Caco-2 (cell line): ENCODE results near the gene EPHB2. TPM values are rescaled to one million over a fixed set of nuclear protein-coding genes. Genes with fewer than 3 reads are reported as not detected.
"Not testable (repeated sequence)": the region's sequence is repeated elsewhere in the genome, so short reads cannot be mapped to it uniquely, and the experiment has no call there.

Experiments
- BruUV-seq: library from RNA; stranded (reverse); fragments of 400-500 nt; replicated peaks from 2 replicates; lab custom pipeline; 2021; lab: Mats Ljungman, UMichigan
- CTCF ChIA-PET: fragments of 300-600 bp; sonication (Branson Sonifier 250); formaldehyde crosslinking; loops from one replicate; lab custom pipeline; 2022; ENCODE audit warnings: antibody characterized with exemption; lab: Charles Lee
- POLR2A ChIA-PET: fragments of 300-600 bp; sonication (Branson Sonifier 250); formaldehyde crosslinking; loops from one replicate; lab custom pipeline; 2022; ENCODE audit warnings: antibody characterized with exemption; lab: Charles Lee
- DNase-seq, 2 experiments: peaks; one replicate each; pipeline versions ENCODE4 v3.0.0 to v3.0.0-alpha.2; 2020 to 2022
- H3K27me3 ChIP-seq: replicated peaks from 2 replicates; pipeline ENCODE4 v1.6.0; 2011; ENCODE audit warnings: low read length; ENCODE audit not compliant: control insufficient read depth, insufficient read depth
- H3K36me3 ChIP-seq: 2 replicates; pipeline ENCODE4 v1.5.1; 2011; ENCODE audit warnings: low read length; ENCODE audit not compliant: control insufficient read depth, insufficient read depth
- H3K4me1 ChIP-seq: fragments of 250-450 bp; sonication (Bioruptor Pico); 2 replicates; pipeline ENCODE4 v1.5.1; 2020; ENCODE audit warnings: mild to moderate bottlenecking
- H3K4me3 ChIP-seq: 2 replicates; pipeline ENCODE4 v1.5.1; 2011; ENCODE audit warnings: low read depth, mild to moderate bottlenecking, control low read depth, low read length
- H3K9me3 ChIP-seq: fragments of 250-450 bp; sonication (Bioruptor Pico); 2 replicates; pipeline ENCODE4 v1.5.1; 2020; ENCODE audit warnings: mild to moderate bottlenecking, moderate library complexity
- H3K27ac Mint-ChIP-seq: one replicate; pipeline ENCODE4 v1.8.0; 2022; ENCODE audit warnings: mixed read lengths; ENCODE audit not compliant: unreplicated experiment
- H3K27me3 Mint-ChIP-seq: one replicate; pipeline ENCODE4 v1.8.0; 2022; ENCODE audit warnings: mixed read lengths; ENCODE audit not compliant: insufficient read depth, unreplicated experiment
- H3K36me3 Mint-ChIP-seq: one replicate; pipeline ENCODE4 v1.8.0; 2022; ENCODE audit warnings: mild to moderate bottlenecking, mixed read lengths; ENCODE audit not compliant: insufficient read depth, unreplicated experiment
- H3K4me1 Mint-ChIP-seq: one replicate; pipeline ENCODE4 v1.8.0; 2022; ENCODE audit warnings: low read depth, mixed read lengths; ENCODE audit not compliant: unreplicated experiment
- H3K4me3 Mint-ChIP-seq: one replicate; pipeline ENCODE4 v1.8.0; 2022; ENCODE audit warnings: mild to moderate bottlenecking, moderate library complexity, mixed read lengths; ENCODE audit not compliant: unreplicated experiment
- H3K9me3 Mint-ChIP-seq: one replicate; pipeline ENCODE4 v1.8.0; 2022; ENCODE audit warnings: mixed read lengths; ENCODE audit not compliant: unreplicated experiment
- intact Hi-C: fragments of 100-400 bp; cut with micrococcal nuclease; formaldehyde crosslinking; loops from one replicate; pipeline ENCODE4 v1.10.0; 2022; ENCODE audit not compliant: unreplicated experiment
- total RNA-seq: library from RNA; stranded (reverse); gene quantifications from 2 replicates; pipeline ENCODE4 v1.2.3, GENCODE V29; 2022
- TF ChIP-seq, protein P1 (sequence below), 2 experiments: fragments of 200-600 bp in 1 of 2; IDR thresholded peaks; 1 replicate in 1 of 2; 2 replicates in 1 of 2; pipeline versions ENCODE4 v1.5.1 to v1.8.0; 2011 to 2022; ENCODE audit warnings: antibody characterized with exemption in 1 of 2, control low read depth in 1 of 2, inconsistent platforms in 1 of 2, low read depth in 1 of 2, low read length in 1 of 2, mild to moderate bottlenecking in 1 of 2, moderate library complexity in 1 of 2; ENCODE audit not compliant: insufficient read depth in 1 of 2, severe bottlenecking in 1 of 2, unreplicated experiment in 1 of 2

The EPHB2 gene
- total RNA-seq, 1 experiment from 2014 or later, result 30.1 TPM

DNA sequence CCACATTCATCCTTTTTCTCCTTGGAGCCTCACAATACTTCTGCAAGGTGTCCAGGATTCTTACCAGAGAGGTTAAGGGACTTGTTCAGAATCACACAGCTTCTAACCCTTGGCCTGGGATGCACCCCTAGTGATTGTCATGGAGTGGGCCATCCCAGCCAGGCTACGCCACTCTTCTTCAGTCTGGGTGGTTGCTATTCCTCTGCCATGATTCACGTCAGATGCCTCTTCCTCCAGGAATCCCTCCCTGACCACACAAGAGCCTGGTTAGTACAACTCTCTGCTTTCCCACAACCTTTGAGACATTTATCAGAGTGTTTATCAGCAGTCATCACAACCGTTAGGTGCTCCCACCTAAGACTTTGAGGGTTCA, 121.8 kb downstream of the EPHB2 start:
- Mint-ChIP-seq H3K4me1 (peaks cover 9% of the 10 kb centered on the region), H3K27ac (no peak overlapping the region), H3K27me3 (no peaks in the 10 kb centered on the region), H3K9me3 (no peaks in the 10 kb centered on the region), H3K4me3 (no peak overlapping the region), H3K36me3 (no peaks in the 10 kb centered on the region)
- TF ChIP-seq, protein P1, sequence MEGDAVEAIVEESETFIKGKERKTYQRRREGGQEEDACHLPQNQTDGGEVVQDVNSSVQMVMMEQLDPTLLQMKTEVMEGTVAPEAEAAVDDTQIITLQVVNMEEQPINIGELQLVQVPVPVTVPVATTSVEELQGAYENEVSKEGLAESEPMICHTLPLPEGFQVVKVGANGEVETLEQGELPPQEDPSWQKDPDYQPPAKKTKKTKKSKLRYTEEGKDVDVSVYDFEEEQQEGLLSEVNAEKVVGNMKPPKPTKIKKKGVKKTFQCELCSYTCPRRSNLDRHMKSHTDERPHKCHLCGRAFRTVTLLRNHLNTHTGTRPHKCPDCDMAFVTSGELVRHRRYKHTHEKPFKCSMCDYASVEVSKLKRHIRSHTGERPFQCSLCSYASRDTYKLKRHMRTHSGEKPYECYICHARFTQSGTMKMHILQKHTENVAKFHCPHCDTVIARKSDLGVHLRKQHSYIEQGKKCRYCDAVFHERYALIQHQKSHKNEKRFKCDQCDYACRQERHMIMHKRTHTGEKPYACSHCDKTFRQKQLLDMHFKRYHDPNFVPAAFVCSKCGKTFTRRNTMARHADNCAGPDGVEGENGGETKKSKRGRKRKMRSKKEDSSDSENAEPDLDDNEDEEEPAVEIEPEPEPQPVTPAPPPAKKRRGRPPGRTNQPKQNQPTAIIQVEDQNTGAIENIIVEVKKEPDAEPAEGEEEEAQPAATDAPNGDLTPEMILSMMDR (IDR thresholded peaks at IDR 0.05; ENCODE audit: insufficient read depth in 1 of 2, low read depth in 1 of 2, low read length in 1 of 2, severe bottlenecking in 1 of 2, unreplicated experiment in 1 of 2), result no peak
- peaks cover 22% of the 10 kb centered on the region for H3K4me1 ChIP-seq
- no peak for DNase-seq
- no peak overlapping the region for H3K4me3 ChIP-seq
- CTCF ChIA-PET, result no interaction called here
- no TSS peak for BruUV-seq
- no peaks in the 10 kb centered on the region; the same call in 1 of the 2 replicates for H3K36me3 ChIP-seq
- POLR2A ChIA-PET, result no interaction called here
- no peaks in the 10 kb centered on the region for H3K27me3 ChIP-seq
- intact Hi-C loops, result no loop called here
- H3K9me3 ChIP-seq, result no peaks in the 10 kb centered on the region

DNA sequence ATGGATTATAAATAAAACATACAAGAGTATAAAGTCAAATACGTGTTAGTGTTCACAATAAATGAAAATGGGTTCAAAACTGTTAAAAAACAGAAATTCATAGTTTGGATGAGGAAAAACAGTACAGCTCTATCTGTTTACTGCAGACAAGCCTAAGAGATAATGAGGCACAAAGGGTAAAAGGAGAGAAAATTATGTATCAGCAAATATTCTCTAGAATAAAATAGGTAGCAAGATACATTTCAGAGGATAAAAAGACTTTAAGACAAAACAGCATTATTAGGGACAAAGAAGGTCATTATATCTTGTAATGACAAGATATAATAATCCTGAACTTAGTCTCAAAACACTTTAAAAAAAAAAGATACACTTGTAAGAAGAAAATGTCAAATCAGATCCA, 123.1 kb downstream of the EPHB2 start:
- ChIA-PET CTCF (no interaction called here), POLR2A (no interaction called here)
- Histone ChIP-seq H3K9me3 (no peaks in the 10 kb centered on the region), H3K36me3 (no peaks in the 10 kb centered on the region), H3K4me3 (no peak overlapping the region), H3K4me1 (peaks cover 9% of the 10 kb centered on the region), H3K27me3 (no peaks in the 10 kb centered on the region)
- H3K27me3 Mint-ChIP-seq, result no peaks in the 10 kb centered on the region
- no peaks in the 10 kb centered on the region for H3K9me3 Mint-ChIP-seq
- H3K27ac Mint-ChIP-seq, result no peak overlapping the region
- BruUV-seq, result no TSS peak
- TF ChIP-seq, protein P1 (IDR thresholded peaks at IDR 0.05; ENCODE audit: insufficient read depth in 1 of 2, low read depth in 1 of 2, low read length in 1 of 2, severe bottlenecking in 1 of 2, unreplicated experiment in 1 of 2), result no peak
- DNase-seq, result no peak
- no peaks in the 10 kb centered on the region for H3K36me3 Mint-ChIP-seq
- no peak overlapping the region for H3K4me3 Mint-ChIP-seq
- intact Hi-C loops, result no loop called here
- H3K4me1 Mint-ChIP-seq, result peaks cover 9% of the 10 kb centered on the region

DNA sequence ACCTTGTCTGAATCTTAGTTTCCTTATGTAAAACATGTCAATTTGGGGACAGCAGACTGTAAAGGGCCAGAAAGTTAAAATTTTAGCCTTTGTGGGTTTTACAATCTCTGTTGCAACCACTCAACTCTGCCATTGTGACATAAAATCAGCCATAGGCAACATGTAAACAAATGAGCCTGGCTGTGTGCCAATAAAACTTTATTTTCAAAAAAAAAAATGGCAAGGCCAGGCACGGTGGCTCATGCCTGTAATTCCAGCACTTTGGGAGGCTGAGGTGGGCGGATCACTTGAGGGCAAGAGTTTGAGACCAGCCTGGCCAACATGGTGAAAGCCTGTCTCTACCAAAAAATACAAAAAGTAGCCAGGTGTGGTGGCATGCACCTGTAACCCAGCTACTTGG, 123.8 kb downstream of the EPHB2 start:
- CTCF ChIA-PET, H3K4me1 Mint-ChIP-seq, intact Hi-C loops, H3K4me1 ChIP-seq, H3K27me3 Mint-ChIP-seq, DNase-seq, H3K4me3 ChIP-seq, POLR2A ChIA-PET, BruUV-seq, H3K27me3 ChIP-seq, H3K36me3 Mint-ChIP-seq, H3K27ac Mint-ChIP-seq, H3K4me3 Mint-ChIP-seq, H3K9me3 Mint-ChIP-seq, H3K9me3 ChIP-seq, H3K36me3 ChIP-seq: not testable (repeated sequence)
